ENCODE data around the gene LYPD5.
A peak's percentile ranks its signal among the peaks of the same experiment; 100 is the strongest.
"Not testable (repeated sequence)": the region's sequence is repeated elsewhere in the genome, so short reads cannot be mapped to it uniquely, and the experiment has no call there.

The LYPD5 gene

GRCh38 chr19:43806848-43807247, 4.6 kb upstream of the LYPD5 start:
- CTCF ChIA-PET: interaction anchor here (1.2 kb wide), 2 partner anchors 10 to 26 kb away, joined by 3 read pairs; no protein-coding TSS in a partner anchor

GRCh38 chr19:43806401-43806800, 4.2 kb upstream of the LYPD5 start:
- CTCF ChIA-PET: interaction anchor here (1.2 kb wide), 2 partner anchors 9 to 25 kb away, joined by 3 read pairs; no protein-coding TSS in a partner anchor
- POLR2A ChIA-PET; DNase-seq (ENCODE audit: extremely low spot score): not testable (repeated sequence)

More at GRCh38 chr19:43806848-43807247, 4.6 kb upstream of the LYPD5 start:
- POLR2A ChIA-PET: no interaction called here
- TF ChIP-seq CTCF (IDR thresholded peaks at IDR 0.05; ENCODE audit: control extremely low read depth, extremely low read depth, low read depth, missing control alignments): no peak
- no peak for DNase-seq (ENCODE audit: extremely low spot score)

- CTCF ChIA-PET: no interaction called here
- no peak for DNase-seq (ENCODE audit: extremely low spot score)
- POLR2A ChIA-PET: no interaction called here
- no peak for TF ChIP-seq CTCF (IDR thresholded peaks at IDR 0.05; ENCODE audit: control extremely low read depth, extremely low read depth, low read depth, missing control alignments)
Measured at GRCh38 chr19:43804432-43804831, 2.2 kb upstream of the LYPD5 start.

GRCh38 chr19:43799502-43800142, 2.6 kb downstream of the LYPD5 start:
- DNase-seq (ENCODE audit: extremely low spot score): no peak
- CTCF ChIA-PET: interaction anchor here (1.1 to 1.6 kb wide), 2 partner anchors 10 to 244 kb away, joined by 5 to 7 read pairs; no protein-coding TSS in a partner anchor
- no peak for TF ChIP-seq CTCF (IDR thresholded peaks at IDR 0.05; ENCODE audit: control extremely low read depth, extremely low read depth, low read depth, missing control alignments)
- POLR2A ChIA-PET: no interaction called here

- DNase-seq (ENCODE audit: extremely low spot score): peak; percentile 54
- TF ChIP-seq CTCF (IDR thresholded peaks at IDR 0.05; ENCODE audit: control extremely low read depth, extremely low read depth, low read depth, missing control alignments): no peak
- POLR2A ChIA-PET: no interaction called here
- CTCF ChIA-PET: interaction anchor here (1.1 to 1.6 kb wide), 2 partner anchors 11 to 243 kb away, joined by 5 to 7 read pairs; no protein-coding TSS in a partner anchor
Measured at GRCh38 chr19:43798546-43799409, 3.5 kb downstream of the LYPD5 start.

GRCh38 chr19:43798026-43798545, 4.2 kb downstream of the LYPD5 start:
- POLR2A ChIA-PET: no interaction called here
- DNase-seq (ENCODE audit: extremely low spot score): no peak
- TF ChIP-seq CTCF (IDR thresholded peaks at IDR 0.05; ENCODE audit: control extremely low read depth, extremely low read depth, low read depth, missing control alignments): no peak
- CTCF ChIA-PET: no interaction called here

Data from GM10248 (cell line).